Gastrocnemius medialis (tissue), 4 donors: ENCODE data around the gene DPH2.

Experiments used
- CTCF ChIP-seq, 5 experiments: fragments of 450-650 bp in 3 of 5; fragments of 200-600 bp in 2 of 5; sonication (generic) in 2 of 5; IDR thresholded peaks in 4 of 5; conservative IDR thresholded peaks in 1 of 5; 1 replicate in 4 of 5; 2 replicates in 1 of 5; pipeline ENCODE4 v1.5.1; 2016 to 2019; ENCODE audit warnings: antibody characterized with exemption in 5 of 5, mild to moderate bottlenecking in 3 of 5, moderate library complexity in 3 of 5
- POLR2A ChIP-seq, 2 donors: fragments of 450-650 bp; IDR thresholded peaks; one replicate each; pipeline ENCODE4 v1.6.1; 2017; ENCODE audit warnings: antibody characterized with exemption in 2 of 2, mild to moderate bottlenecking in 2 of 2, moderate library complexity in 2 of 2

DNA sequence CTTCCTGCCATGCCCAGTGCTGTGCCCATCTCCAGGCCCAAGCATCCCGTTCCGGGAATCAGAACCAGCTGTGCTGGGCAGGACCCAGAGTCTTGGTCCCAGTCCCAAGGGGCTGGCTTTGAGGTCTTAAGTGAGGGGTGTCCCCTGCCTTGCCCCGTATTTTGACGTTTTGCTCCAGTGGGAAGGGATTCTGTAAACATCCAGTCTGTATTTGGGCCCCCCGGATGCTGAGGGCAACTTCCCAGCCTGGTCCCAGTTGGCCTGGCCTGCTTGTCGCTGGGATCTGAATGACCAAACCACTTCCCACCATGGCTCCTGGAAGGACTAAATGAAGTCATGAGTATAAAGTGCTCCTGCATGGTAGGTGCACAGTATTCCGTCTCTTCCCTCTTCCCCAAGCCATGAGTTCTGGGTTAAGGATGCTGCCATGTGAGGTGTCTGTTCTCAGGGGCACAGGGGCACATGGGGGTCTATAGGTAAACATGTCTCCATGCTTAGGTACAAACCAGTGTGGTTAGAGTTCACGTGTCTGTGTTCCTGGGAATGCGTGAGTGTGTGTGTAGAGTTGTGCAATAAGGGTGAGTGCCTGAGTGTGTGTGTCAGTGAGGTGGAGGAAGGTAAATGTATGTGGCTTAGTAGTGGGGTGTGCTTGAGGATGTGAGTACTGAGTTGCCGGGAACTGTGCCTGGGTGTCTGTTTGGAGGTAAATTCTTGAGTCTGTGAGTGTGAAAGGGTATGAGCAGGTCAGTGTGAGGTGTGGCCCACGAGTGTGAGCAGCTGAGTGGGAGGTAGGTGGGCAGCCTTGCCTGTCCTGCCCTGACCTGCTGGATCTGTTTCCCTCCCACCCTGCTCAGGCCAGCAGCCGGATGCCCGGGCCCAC, 10.7 kb downstream of the DPH2 start:
- TF ChIP-seq CTCF (IDR thresholded peaks at IDR 0.05 in 4 of 5, conservative IDR thresholded peaks at IDR 0.05 in 1 of 5) (no peak), POLR2A (IDR thresholded peaks at IDR 0.05) (no peak)
